HG03095 (cell line): ENCODE data around the gene RNF220.
"Not testable (repeated sequence)": the region's sequence is repeated elsewhere in the genome, so short reads cannot be mapped to it uniquely, and the experiment has no call there.

Experiments
- ATAC-seq: cut with Tn5 transposase; IDR thresholded peaks from one replicate; pipeline ENCODE4 v1.9.1; 2021; ENCODE audit warnings: moderate library complexity; ENCODE audit not compliant: unreplicated experiment

Gene RNF220

DNA sequence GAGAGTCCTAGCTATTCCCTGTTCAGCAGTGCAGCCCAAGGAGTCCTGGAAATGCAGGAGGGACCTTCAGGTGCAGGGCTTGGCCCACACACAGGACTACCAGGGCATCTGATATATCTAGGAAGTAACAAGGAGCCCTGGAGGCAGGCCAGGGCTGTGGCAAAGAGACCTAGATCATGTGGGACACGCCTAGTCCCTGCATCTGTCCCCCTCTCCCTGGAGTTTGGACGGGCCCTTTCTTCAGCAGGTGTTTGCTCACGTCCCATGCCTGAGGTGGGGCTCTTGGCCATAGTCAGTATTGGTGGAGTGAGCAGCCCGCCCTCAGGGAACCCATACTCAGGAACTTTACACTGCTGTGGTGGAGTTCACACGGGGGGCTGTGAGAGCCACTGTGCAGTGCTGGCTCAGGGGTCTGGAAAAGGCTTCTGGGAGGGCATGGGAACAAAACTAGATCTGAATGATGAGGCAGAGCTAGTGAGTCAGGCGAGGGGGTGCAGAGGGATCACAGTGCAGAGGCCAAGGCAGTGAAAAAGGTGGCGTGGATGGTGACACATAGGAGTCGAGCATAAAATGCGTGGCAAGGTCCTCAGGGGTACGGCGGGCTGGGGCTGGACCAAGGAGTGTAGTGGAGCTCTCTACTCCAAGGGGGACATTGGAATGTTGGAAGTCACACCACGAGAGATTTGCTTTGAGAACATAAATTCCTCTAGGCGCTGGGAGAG lies 243.6 kb downstream of the RNF220 start:
- no peak for ATAC-seq

DNA sequence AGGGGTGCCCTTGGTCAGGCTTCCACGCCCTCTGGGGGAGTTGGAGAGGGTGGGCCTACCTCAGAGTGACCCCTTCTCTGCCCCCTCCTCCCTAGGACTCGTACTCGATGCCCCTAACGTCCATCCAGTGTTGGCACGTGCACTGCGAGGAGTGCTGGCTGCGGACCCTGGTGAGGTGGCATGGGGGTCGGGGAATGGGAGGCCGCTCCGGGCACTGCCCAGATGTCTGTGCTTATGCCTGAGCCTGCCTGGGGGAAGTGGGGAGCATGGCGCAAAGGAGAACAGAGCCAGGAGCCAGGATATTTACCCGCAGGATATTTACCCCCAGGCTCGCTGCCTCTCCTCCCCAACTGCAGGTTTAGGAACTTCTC lies 244.7 kb downstream of the RNF220 start:
- ATAC-seq: no peak

DNA sequence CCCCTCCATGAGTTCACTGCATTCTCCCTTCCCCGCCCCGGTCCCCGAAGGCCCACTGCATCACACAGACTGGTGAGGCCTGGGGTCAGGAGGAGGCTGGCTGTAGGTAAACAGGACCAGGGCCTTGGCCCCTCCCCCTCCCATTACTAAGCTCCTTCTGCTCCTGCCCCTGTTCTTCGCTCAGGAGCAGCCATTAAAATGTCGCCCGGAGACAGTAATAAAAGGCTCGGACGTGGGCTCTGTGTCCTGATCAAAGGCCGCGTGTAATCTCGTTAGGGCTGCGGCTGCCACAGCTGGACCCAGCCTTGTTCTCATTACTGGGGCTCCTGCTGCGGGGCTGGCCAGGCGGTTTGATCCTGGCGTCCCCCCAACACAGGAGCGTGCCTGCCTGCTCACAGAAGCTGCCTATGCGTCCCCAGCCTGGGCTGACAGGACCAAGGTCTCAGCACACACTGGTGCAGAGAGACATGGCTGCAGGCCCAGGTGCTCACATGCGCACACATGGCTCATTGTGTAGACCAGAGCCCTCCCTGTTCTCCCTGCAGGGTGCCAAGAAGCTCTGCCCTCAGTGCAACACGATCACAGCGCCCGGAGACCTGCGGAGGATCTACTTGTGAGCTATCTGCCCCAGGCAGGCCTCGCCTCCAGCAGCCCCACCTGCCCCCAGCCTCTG lies 245.2 kb downstream of the RNF220 start:
- no peak for ATAC-seq

DNA sequence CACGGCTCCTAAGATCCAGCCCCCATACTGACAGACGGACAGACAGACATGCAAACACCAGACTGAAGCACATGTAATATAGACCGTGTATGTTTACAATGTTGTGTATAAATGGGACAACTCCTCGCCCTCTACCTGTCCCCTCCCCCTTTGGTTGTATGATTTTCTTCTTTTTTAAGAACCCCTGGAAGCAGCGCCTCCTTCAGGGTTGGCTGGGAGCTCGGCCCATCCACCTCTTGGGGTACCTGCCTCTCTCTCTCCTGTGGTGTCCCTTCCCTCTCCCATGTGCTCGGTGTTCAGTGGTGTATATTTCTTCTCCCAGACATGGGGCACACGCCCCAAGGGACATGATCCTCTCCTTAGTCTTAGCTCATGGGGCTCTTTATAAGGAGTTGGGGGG lies 246.0 kb downstream of the RNF220 start:
- ATAC-seq: no peak

DNA sequence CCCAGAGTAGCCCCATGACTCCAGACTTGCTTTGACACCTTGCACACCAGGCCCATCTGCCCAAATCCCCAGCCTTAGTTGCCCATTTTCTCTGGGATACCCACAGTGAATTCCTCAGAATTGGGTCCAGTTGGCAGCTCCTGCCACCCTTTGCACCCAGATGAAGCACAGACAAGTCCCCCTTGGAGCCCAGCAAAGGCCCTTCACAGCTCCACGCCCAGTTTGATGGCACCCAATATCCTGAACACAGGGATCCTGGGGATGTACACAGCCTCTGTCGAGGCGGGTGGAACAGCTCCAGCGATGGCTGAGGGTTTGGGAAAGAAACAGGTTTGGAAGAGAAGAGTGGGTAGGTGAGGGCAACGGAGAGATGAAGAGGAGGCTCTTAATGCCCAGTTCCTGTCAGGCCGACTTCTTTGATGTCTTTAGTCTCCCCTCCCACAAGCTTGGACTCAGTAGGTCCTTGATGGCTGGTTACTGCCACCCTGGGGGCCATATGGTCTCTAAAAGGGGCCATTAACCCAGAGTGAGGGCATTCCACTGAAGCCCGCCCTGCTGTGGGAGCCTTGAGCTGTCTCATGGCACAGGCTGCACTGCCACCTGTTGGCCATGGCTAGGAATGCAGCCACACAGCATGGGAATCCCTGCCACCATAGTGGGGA lies 247.5 kb downstream of the RNF220 start:
- no peak for ATAC-seq

DNA sequence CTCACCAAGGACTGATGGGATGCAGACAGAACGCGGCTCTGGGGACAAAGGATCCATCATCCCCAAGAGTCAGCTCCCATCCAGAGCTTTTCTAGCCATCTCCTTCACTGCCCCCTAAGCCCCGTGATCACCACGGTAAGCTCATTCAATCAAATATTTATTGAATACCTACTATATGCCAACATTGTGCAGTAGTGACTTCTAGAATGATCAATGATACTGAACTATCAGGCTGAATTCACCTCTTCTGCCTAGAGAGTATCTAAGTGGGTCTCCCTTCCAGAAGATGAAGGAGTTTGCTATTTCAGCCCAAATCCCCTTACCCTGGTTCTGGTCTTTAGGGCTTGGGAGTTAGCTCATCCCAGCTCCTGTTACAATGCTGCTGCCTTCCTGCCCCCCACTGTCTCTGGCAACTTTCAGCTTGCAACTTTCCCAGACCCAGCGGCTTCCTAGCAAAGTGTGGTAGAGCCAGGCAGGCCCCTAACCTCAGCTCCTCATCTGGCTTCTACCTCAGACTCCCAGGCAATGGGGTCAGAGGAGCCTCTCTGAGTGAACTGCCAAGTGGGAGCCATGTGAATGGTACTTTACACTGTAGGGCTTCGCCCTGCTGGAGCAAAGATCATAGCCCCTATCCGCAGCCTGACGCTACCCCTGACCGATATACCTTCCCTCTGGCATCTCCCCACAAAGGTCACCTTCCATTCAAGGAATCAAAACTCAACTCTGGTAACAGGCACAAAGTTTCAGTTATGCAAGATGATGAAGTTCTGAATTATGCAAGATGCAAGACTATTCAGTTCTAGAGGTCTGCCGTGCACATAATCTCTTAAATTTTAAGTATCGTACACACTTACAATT lies 248.3 kb downstream of the RNF220 start:
- ATAC-seq: no peak

DNA sequence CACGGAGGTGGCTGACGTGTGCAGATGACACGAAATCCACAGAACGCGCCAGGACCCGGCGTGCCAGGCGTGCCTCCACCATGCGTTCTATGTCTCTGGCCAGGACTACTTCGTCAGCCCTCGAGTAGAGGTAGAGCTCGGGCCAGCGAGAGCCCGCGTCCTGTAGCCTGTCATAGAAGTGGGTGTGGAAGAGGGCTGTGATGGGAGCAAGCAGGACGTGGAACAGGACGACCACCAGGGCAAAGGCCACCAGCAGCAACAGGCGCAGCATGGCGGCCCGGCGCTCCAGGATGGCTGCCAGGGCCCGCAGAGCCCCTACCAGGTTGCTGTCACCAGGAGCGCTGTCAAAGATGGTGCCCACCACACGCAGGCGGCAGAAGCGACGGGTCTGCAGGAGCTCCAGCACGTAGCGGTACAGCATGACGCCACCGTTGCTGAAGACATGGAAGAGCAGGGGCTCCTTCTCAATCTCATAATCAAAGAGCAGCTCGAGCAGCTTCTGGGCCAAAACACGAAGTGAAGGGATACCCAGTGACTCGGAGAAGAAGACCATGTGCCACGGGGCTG lies 249.6 kb downstream of the RNF220 start:
- no peak for ATAC-seq

DNA sequence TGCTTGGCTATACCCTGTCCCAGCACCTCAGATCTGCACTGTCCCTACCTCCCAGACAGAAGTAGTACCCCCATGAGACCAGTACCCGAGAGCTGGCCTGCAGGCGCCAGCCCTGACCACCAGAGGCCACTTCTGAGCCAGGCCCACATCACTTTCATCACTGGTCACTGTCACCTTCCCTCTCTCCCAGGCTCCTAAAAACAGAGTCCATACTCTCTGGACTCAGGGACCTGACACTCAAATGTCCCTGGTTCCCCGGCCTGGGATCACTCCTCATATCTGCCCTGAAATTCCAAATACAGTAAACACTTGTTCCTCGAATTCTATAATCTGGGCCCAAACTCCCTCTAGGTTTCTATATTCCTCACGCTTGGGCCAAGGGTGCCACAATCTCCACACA lies 250.6 kb downstream of the RNF220 start:
- no peak for ATAC-seq

DNA sequence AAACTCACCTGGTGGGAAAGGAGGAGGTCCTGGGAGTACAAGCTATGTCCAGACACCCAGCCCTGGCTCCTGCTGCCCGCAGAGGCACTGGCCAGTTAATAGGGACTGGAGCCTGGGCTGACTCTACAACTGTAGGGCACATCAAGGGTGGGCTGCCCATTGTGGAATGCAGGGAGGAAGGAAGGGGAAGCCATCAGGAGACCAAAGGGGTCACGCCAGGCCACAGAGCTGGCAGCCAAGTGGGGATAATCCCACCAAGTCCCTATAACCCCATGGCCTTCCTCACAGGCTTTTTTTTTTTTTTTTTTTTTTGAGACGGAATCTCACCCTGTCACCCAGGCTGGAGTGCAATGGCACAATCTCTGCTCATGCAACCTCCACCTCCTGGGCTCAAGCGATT lies 254.5 kb downstream of the RNF220 start:
- ATAC-seq: no peak

DNA sequence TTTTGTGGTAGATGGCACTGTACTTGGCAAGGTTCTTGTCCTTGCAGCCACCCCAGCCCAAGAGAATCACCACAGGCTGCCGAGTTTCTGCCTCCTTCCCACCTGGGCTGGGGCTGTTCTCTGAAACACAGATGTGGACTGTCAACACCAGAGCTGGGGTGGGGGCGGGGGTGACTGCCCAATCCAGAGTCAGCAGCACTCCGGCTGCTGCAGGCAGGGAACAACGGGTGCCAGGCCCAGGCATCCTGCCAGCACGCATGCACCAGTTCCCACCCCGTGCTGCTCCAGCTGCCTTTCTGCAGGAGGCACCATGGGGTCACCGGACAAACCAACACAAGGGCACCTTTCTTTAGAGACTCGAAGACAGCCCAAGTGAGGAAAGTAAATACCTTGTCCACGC lies 255.1 kb downstream of the RNF220 start:
- ATAC-seq: no peak

DNA sequence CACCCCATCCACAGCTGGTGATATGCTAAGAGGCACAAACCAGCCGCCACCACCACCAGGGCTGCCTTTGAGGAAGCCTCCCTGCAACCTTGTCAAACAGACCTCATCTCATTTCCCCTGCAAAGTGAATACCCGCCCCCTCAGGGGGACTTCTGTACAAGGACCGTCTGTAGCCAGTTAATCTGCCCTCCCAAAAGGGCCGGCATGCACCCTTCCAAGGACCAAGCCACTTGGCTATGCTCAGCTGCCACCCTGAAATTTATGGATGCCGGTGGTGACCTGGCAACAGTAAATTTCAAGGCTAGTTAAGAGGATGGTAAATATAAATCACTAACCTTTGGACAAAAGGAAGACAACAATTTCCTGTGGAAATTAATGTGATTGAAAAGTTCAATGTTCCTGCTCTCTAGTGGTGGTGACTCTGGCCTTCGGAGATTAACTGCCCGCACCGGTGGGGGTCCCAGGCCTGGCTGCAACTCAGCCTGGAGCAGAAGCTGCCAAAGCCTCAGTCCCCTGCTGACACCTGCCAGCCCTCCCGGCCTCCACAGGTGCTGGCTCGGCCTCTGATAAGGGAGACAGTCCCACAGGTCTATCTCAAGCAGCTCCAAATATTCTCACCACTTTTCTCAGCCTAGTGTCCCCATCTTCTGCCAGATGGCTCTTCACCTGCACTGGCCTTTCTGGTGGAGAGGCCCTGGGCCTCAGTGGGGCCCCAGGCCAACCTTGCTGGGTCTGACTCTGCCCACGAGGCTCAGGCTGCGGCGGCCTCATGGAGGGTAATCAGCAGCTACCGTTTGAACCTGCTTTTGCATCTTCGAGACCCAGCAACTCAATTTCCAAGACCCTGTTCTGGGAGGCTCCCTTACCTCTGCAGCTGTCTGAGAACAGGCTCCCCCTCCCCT lies 257.0 kb downstream of the RNF220 start:
- ATAC-seq: no peak

DNA sequence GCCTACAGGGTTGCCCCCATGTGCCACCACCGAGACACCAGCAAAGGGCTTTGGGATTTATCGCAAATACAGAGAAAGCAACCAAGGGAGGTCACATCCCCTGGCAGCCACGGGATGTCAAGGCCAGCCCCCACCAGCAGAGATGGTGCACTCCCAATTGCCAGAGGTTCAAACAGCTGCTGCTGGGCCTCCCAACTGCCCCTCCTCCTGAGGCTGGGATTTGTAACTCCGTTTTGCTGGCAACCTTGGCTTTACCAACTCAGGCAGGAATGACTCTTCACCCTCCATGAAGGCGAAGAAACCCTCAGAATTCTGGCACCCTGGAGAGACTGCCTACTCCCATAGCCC lies 257.6 kb downstream of the RNF220 start:
- ATAC-seq: no peak

DNA sequence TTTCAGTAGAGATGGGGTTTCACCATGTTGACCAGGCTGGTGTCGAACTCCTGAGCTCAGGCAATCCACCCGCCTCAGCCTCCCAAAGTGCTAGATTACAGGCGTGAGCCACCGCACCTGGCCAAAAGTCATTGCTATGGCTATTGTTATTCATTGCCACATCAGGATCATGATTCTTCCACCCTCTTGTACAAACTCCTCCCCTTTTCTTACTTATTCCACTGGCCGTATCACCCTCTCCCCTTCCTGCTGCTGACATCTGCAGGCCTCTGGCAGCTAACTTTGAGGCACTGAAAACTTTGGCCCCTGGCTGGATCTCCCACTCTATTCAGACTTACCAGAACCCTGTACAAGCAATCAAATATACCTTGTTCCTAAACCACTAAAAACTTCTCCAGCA lies 258.4 kb downstream of the RNF220 start:
- no peak for ATAC-seq

DNA sequence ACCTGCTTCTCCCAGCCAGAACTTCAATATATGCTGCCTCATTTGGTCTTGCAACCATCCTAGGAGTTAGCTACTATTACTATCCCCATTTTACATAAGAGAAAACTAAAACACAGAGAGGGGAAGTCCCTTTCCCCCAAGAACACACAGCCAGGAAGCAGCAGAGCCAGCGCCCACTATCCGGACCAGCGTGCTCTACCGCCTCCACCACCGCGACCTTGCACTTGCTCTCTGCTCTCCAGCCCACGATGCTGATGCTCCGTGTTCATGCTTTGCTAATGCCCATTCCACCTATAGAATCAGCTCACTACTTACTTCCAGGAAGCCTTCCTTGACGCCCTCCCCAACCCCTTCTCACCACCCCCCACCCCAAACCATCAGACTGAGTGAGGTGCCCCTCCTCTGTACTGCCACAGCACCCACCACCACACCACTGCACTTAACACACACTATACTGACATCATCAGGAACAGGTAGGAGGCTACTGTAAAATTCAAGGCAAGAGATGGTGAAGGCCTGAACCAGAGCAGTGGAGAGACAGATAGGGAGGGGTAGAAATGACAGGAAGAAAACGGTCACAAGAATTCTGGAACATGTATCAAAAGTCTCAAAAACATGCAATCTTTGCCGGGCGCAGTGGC lies 259.8 kb downstream of the RNF220 start:
- no peak for ATAC-seq

DNA sequence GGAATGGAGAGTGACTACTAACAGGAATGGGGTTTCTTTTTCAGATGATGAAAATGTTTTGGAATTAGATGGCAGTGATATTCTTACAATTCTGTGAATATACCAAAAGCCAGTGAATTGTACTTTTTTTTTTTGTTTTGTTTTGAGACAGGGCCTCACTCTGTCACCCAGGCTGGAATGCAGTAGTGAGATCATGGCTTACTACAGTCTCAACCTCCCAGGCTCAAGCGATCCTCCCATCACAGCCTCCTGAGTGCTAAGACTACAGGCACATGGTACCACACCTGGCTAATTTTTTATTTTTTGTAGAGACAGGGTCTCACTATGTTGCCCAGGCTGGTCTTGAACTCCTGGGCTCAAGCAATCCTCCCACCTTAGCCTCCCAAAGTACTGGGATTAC lies 261.7 kb downstream of the RNF220 start:
- ATAC-seq: not testable (repeated sequence)

DNA sequence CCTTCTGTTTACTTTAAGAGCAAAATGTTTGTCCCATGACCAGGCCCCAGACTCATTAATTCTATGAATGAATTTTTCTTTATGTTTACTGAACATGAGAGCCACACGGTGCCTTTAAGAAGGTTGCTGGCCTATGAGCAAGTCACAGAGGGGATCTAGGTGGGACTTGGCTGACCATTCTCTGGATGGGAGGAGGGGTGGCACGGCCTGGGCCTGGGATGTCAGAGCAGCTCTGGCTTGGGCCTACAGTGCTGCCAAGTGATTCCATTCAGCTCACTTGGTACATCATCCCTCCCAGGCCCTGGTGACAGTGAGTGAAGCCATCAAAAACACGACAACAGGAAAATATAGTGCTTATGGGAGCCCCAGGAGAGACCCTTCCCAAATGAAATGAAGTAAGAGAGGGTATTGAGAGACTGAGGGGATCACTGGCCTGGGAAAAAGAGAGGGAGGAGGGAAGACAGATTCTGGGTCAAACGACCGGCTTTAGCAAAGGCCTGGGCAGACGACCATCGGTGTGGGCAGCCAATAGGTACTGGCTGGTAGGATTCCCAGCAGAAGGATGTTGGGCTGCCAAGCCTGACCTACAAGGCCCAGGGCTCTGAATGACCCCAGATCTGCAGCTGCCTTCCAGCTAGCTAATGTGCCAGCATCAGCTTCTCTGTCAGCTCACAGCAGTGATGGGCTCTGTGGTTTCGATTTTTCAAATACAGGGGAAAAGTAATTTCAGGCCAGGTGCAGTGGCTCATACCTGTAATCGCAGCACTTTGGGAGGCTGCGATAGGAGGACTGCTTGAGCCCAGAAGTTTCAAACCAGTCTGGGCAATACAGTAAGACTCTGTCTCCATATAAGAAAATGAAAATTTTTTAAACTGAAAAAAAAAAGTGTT lies 265.9 kb downstream of the RNF220 start:
- ATAC-seq: no peak

DNA sequence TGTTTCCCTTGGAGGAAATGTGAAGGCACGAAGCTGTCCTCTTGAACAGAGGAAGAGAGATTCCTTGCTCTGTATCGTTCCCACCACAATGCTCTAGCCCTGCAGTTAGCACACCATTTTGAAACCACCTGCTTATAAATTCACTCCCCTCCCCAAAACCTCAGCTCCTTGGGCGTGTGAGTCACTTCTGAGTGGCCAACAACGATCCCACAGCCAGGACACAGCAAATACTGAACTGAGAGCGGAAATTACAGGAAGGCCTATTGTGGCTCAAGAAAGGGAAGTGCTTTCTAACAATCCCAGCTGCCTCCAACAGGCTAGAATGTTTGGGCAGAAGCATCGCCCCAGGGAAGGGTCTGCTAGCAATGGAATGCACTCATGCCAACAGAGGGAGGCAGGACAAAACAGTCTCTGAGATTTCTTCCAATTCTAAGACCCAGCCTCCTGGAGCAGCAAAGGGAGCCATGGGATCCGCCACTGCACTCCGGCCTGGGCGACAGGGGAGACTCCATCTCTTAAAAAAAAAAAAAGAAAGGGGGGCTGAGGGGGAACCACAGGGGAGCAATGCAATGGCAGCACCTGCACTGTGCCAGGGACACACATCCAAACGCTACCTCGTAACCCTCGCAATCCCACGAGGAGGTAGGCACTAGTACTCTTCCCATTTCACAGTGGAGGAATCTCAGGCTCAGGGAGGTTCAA lies 267.4 kb downstream of the RNF220 start:
- ATAC-seq: no peak
